Tibial nerve (tissue), 4 donors: ENCODE data around the gene AKAP9. TPM values are rescaled to one million over a fixed set of nuclear protein-coding genes. Genes with fewer than 3 reads are reported as not detected.
A peak's percentile ranks its signal among the peaks of the same experiment; 100 is the strongest.

ENCODE experiments used
- DNase-seq, 2 donors: peaks; one replicate each; pipeline ENCODE4 v3.0.0-alpha.2; 2019; ENCODE audit warnings: low spot score in 2 of 2
- H3K27ac ChIP-seq, 4 donors: fragments of 200-600 bp; sonication (generic) in 3 of 4; one replicate each; pipeline ENCODE4 v1.5.1; 2017 to 2019; ENCODE audit warnings: mild to moderate bottlenecking in 1 of 4
- H3K27me3 ChIP-seq, 2 donors: fragments of 200-600 bp; sonication (generic) in 1 of 2; one replicate each; pipeline versions ENCODE4 v1.5.1 to v1.6.0; 2017 to 2019
- H3K36me3 ChIP-seq, 3 donors: fragments of 200-600 bp; sonication (generic); one replicate each; pipeline ENCODE4 v1.5.1; 2018 to 2019
- H3K4me1 ChIP-seq, 4 donors: fragments of 200-600 bp; sonication (generic) in 3 of 4; one replicate each; pipeline ENCODE4 v1.5.1; 2017 to 2019
- H3K4me3 ChIP-seq, 4 donors: fragments of 200-600 bp; sonication (generic) in 3 of 4; one replicate each; pipeline ENCODE4 v1.5.1; 2017 to 2019; ENCODE audit warnings: mild to moderate bottlenecking in 1 of 4, moderate library complexity in 1 of 4
- H3K9me3 ChIP-seq, 4 donors: fragments of 200-600 bp; sonication (generic) in 3 of 4; one replicate each; pipeline ENCODE4 v1.5.1; 2017 to 2019
- EP300 ChIP-seq, 2 donors: sonication (generic); formaldehyde crosslinking; IDR thresholded peaks; one replicate each; pipeline ENCODE4 v1.6.1; 2017; ENCODE audit warnings: antibody characterized with exemption in 2 of 2, mild to moderate bottlenecking in 1 of 2
- POLR2A ChIP-seq, 2 donors: fragments of 450-650 bp; IDR thresholded peaks; one replicate each; pipeline ENCODE4 v1.6.1; 2017; ENCODE audit warnings: antibody characterized with exemption in 2 of 2, mild to moderate bottlenecking in 2 of 2, moderate library complexity in 2 of 2
- WGBS, 2 donors: methylation state at CpG; one replicate each; pipeline ENCODE4 v1.1.5; 2018; 5-methylcytosine and 5-hydroxymethylcytosine counted together
- total RNA-seq, 4 donors: library from RNA; depleted of rRNA; stranded (reverse); fragments of >200 nt; gene quantifications; one replicate each; pipeline ENCODE4 v1.1.0, GENCODE V29; 2016
- TF ChIP-seq, protein P1 (sequence below), 5 experiments: fragments of 200-600 bp in 3 of 5; fragments of 450-650 bp in 2 of 5; sonication (generic) in 3 of 5; IDR thresholded peaks; one replicate each; pipeline ENCODE4 v1.5.1; 2016 to 2019; ENCODE audit warnings: antibody characterized with exemption in 5 of 5, mild to moderate bottlenecking in 3 of 5, moderate library complexity in 2 of 5

Gene AKAP9
- total RNA-seq, 4 donors from 2014 or later = 62.8 to 77.8 (median 73.0) TPM

DNA sequence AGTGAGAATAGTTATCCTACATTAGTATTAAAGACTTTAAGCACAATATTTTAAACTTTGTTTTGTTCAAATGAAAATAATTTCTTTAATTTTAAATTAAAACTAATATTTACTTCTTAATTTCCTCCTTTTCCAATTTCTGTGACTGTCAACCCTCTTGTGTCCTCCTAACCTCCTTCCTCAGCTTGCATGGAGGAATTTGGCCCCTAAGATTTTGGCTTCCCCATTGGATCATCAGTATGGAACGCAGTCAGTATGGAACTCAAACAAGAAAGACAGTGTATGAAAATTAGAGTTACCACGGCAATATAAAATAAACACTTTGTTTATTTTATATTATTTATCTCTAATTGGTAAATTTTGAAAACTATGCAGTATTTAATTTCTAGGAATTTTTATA is 102.4 kb downstream of the AKAP9 start:
- Histone ChIP-seq H3K4me3 (no peak overlapping the region), H3K27ac (no peak overlapping the region), H3K27me3 (no peaks in the 10 kb centered on the region), H3K4me1 (no peaks in the 10 kb centered on the region), H3K9me3 (no peaks in the 10 kb centered on the region), H3K36me3 (peaks cover 0 to 67% (median 0%) of the 10 kb centered on the region in 3 donors)
- 72 to 77% methylated on average over 2 of the region's 2 CpGs for WGBS, 2 donors
- no peak for DNase-seq
- TF ChIP-seq, protein P1, sequence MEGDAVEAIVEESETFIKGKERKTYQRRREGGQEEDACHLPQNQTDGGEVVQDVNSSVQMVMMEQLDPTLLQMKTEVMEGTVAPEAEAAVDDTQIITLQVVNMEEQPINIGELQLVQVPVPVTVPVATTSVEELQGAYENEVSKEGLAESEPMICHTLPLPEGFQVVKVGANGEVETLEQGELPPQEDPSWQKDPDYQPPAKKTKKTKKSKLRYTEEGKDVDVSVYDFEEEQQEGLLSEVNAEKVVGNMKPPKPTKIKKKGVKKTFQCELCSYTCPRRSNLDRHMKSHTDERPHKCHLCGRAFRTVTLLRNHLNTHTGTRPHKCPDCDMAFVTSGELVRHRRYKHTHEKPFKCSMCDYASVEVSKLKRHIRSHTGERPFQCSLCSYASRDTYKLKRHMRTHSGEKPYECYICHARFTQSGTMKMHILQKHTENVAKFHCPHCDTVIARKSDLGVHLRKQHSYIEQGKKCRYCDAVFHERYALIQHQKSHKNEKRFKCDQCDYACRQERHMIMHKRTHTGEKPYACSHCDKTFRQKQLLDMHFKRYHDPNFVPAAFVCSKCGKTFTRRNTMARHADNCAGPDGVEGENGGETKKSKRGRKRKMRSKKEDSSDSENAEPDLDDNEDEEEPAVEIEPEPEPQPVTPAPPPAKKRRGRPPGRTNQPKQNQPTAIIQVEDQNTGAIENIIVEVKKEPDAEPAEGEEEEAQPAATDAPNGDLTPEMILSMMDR (IDR thresholded peaks at IDR 0.05) = no peak
- TF ChIP-seq POLR2A (IDR thresholded peaks at IDR 0.05) (no peak), EP300 (IDR thresholded peaks at IDR 0.05) (no peak)

DNA sequence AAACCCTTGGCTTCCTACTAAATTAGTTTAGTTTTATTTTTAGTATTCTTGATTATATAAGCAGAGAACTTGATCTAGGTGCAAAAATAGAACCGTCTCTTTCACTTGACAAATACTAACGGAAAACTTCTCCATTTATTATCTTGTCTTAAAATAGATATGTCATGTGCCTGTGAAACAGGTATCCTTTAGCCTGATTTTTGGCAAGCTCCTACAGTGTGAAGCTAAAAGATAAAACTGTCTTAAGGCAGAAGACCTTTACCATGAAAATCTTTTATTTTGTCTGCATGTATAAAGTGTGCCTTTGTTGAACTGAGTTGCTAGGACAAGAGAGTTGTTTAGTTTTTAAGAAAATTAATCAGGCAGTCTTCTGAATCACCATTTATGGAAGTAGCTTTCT is 103.0 kb downstream of the AKAP9 start:
- Histone ChIP-seq H3K27ac (peak overlapping the region in 2 of 4 donors; percentile 5 to 38), H3K27me3 (no peaks in the 10 kb centered on the region), H3K36me3 (peaks cover 0 to 66% (median 0%) of the 10 kb centered on the region in 3 donors), H3K9me3 (no peaks in the 10 kb centered on the region), H3K4me3 (no peak overlapping the region), H3K4me1 (no peaks in the 10 kb centered on the region)
- no peak for DNase-seq
- TF ChIP-seq EP300 (IDR thresholded peaks at IDR 0.05) (no peak), POLR2A (IDR thresholded peaks at IDR 0.05) (no peak)
- TF ChIP-seq, protein P1 (IDR thresholded peaks at IDR 0.05) = no peak
- 49 to 53% methylated on average over 2 of the region's 2 CpGs for WGBS, 2 donors

DNA sequence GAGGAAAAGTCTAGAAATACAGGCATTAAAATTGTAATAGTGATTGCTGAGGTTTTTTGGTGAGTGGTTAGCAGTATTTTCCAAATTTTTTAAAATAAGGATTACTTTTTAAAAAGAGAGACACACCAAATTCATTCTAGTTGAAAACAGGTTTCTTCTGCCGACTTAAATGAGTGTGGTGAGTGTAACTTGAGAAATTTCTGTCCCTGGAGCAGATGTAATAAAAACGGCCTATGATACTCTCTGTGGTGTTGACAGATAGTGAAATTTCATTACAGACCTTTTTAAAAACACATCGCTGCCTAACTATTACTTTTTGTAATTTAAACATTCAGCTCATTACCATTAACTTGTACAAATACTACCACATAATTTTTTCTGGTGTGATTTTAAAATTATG is 103.5 kb downstream of the AKAP9 start:
- Histone ChIP-seq H3K27ac (peak overlapping the region in 2 of 4 donors; percentile 5 to 38), H3K36me3 (peaks cover 0 to 66% (median 0%) of the 10 kb centered on the region in 3 donors), H3K9me3 (no peaks in the 10 kb centered on the region), H3K27me3 (no peaks in the 10 kb centered on the region), H3K4me1 (no peaks in the 10 kb centered on the region), H3K4me3 (no peak overlapping the region)
- TF ChIP-seq, protein P1 (IDR thresholded peaks at IDR 0.05) = no peak
- TF ChIP-seq POLR2A (IDR thresholded peaks at IDR 0.05) = no peak
- TF ChIP-seq EP300 (IDR thresholded peaks at IDR 0.05) = no peak
- WGBS, 2 donors = 41 to 58% methylated on average over 3 of the region's 3 CpGs
- no peak for DNase-seq

DNA sequence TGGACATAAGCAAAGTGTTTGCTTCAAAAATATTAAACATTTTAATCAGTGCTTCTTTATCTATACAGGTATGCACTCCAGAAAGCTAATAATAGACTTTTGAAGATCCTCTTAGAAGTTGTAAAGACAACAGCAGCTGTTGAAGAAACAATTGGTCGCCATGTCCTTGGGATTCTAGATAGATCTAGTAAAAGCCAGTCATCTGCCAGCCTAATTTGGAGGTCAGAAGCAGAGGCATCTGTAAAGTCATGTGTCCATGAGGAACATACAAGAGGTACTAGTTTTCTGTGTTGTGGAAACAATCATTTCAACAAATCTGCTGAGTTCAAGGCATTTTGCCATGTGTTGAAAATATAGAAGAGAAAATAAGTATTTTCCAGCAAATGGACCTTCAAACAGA is 104.3 kb downstream of the AKAP9 start:
- Histone ChIP-seq H3K36me3 (peaks cover 0 to 66% (median 0%) of the 10 kb centered on the region in 3 donors), H3K27ac (no peak overlapping the region), H3K4me1 (no peaks in the 10 kb centered on the region), H3K9me3 (no peaks in the 10 kb centered on the region), H3K27me3 (no peaks in the 10 kb centered on the region), H3K4me3 (no peak overlapping the region)
- TF ChIP-seq, protein P1 (IDR thresholded peaks at IDR 0.05) = no peak
- TF ChIP-seq EP300 (IDR thresholded peaks at IDR 0.05) = no peak
- no peak for TF ChIP-seq POLR2A (IDR thresholded peaks at IDR 0.05)
- DNase-seq = no peak
- WGBS, 2 donors = 97 to 100% methylated on average over 1 of the region's 1 CpG

DNA sequence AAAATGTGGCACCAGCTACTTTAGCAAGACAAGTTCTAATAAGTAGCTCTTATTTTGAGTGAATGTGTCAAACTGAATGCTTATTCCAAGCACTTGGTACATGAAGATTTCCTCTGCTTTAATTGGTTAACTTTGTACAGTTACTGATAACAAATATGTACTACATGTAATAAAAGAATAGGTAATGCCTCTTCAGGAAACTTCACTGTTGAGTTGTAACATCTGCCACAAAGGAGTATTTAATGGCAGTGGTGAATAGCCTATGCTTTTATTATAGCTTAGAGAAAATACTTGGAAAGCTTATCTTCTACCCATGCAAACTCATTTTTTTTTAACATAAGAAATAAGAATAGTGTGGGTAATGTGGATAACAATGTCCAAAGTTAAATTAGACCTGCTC is 111.0 kb downstream of the AKAP9 start:
- DNase-seq = no peak
- H3K27me3 ChIP-seq = no peaks in the 10 kb centered on the region
- no peaks in the 10 kb centered on the region for H3K9me3 ChIP-seq
- H3K4me1 ChIP-seq = no peaks in the 10 kb centered on the region
- peaks cover 0 to 57% (median 0%) of the 10 kb centered on the region in 3 donors for H3K36me3 ChIP-seq
- no peak overlapping the region for H3K27ac ChIP-seq
- no peak overlapping the region for H3K4me3 ChIP-seq
- no peak for TF ChIP-seq POLR2A (IDR thresholded peaks at IDR 0.05)
- no peak for TF ChIP-seq EP300 (IDR thresholded peaks at IDR 0.05)
- TF ChIP-seq, protein P1 (IDR thresholded peaks at IDR 0.05) = no peak
